HG03039 (cell line): ENCODE measurements around the gene UBTD1.
"Not testable (repeated sequence)": the region's sequence is repeated elsewhere in the genome, so short reads cannot be mapped to it uniquely, and the experiment has no call there.

ENCODE experiments used
- ATAC-seq: cut with Tn5 transposase; IDR thresholded peaks from one replicate; pipeline ENCODE4 v1.9.1; 2021; ENCODE audit warnings: mild to moderate bottlenecking, moderate library complexity; ENCODE audit not compliant: unreplicated experiment

Gene UBTD1

GRCh38 chr10:97512993-97513392 lies 14.3 kb downstream of the UBTD1 start:
- ATAC-seq, result no peak

- no peak for ATAC-seq
These were observed 15.6 kb downstream of the UBTD1 start for GRCh38 chr10:97514344-97514743.

GRCh38 chr10:97515271-97515978 lies 16.7 kb downstream of the UBTD1 start:
- no peak for ATAC-seq

GRCh38 chr10:97517096-97517750 lies 18.5 kb downstream of the UBTD1 start:
- no peak for ATAC-seq

GRCh38 chr10:97517778-97518300 lies 19.1 kb downstream of the UBTD1 start:
- ATAC-seq, result no peak

- ATAC-seq, result no peak
These were observed 19.7 kb downstream of the UBTD1 start for GRCh38 chr10:97518301-97519043.

GRCh38 chr10:97519342-97519741 lies 20.6 kb downstream of the UBTD1 start:
- no peak for ATAC-seq

- ATAC-seq, result no peak
These were observed 21.8 kb downstream of the UBTD1 start for GRCh38 chr10:97520520-97520919.

GRCh38 chr10:97520978-97521761 lies 22.4 kb downstream of the UBTD1 start:
- no peak for ATAC-seq

GRCh38 chr10:97522071-97522470 lies 23.3 kb downstream of the UBTD1 start:
- ATAC-seq, result no peak

GRCh38 chr10:97522937-97523336 lies 24.2 kb downstream of the UBTD1 start:
- no peak for ATAC-seq

GRCh38 chr10:97525086-97525485 lies 26.4 kb downstream of the UBTD1 start:
- no peak for ATAC-seq

- ATAC-seq, result no peak
These were observed 27.0 kb downstream of the UBTD1 start for GRCh38 chr10:97525683-97526110.

- not testable (repeated sequence) for ATAC-seq
These were observed 30.2 kb downstream of the UBTD1 start for GRCh38 chr10:97528876-97529275.

- no peak for ATAC-seq
These were observed 31.2 kb downstream of the UBTD1 start for GRCh38 chr10:97529685-97530465.

GRCh38 chr10:97531401-97531986 lies 32.8 kb downstream of the UBTD1 start:
- ATAC-seq, result no peak

GRCh38 chr10:97532935-97533671 lies 34.4 kb downstream of the UBTD1 start:
- ATAC-seq, result no peak

GRCh38 chr10:97533888-97534287 lies 35.2 kb downstream of the UBTD1 start:
- ATAC-seq, result no peak
